Inflammatory macrophage treated with lipopolysaccharide for 1 hour (primary cell): ENCODE measurements around the gene ARHGAP31.

Experiments
- DNase-seq, 2 donors: peaks; one replicate each; pipeline ENCODE4 v3.0.0-alpha.2; 2020 to 2022

Gene ARHGAP31

DNA sequence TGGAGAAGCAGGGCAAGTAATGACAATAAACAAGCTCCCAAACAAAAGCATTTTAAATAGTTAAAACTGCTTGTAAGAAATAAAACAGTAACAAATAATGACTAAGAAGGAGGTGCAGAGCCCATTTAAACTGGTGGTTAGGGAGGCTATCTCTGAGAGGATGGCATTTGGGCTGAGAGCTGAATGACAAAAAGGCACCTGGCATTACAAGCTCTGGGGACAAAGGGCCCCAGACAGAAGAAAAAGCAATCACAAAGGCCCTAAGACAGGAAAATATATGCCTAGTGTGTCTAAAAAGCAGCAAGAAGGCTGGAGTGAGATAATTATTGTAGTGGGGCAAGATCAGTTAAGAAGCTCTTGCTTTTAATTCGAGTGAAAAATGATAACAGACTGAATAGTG lies 159.6 kb downstream of the ARHGAP31 start:
- no peak for DNase-seq

DNA sequence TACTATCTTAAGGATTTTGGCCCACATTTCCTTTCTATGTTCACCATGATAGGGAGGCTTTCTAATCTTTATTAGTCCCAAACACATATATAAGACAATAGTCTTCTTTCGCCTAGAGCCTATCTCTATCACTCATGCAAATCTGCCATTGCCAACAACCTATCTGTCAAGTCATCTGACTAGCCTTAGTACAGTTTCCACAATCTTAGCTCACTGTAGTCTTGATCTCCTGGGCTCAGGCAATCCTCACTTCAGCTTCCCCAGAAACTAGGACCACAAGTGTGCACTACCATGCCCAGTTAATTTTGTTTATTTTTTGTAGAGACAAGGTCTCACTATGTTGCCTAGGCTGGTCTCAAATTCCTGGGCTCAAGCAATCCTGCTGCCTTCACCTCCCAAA lies 162.3 kb downstream of the ARHGAP31 start:
- DNase-seq = no peak

DNA sequence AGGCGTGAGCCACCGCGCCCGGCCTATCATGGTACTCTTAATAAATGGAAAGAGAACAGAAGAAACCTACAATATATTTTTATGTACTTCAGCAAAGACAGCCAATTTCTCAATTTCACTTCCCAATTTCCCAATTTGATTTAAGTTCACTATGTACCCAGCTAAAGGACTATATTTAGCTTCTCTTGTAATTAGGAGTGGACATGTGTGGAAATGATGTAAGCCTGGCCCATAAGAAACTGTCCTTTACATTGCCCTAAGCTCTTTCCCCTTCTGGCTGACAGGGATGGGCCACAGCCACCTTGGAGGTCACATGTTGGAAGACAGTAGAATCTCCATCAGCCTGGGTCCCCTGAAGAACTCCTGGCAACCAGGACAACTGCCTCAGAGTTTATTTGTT lies 163.1 kb downstream of the ARHGAP31 start:
- DNase-seq = peak; percentile 80 to 85

DNA sequence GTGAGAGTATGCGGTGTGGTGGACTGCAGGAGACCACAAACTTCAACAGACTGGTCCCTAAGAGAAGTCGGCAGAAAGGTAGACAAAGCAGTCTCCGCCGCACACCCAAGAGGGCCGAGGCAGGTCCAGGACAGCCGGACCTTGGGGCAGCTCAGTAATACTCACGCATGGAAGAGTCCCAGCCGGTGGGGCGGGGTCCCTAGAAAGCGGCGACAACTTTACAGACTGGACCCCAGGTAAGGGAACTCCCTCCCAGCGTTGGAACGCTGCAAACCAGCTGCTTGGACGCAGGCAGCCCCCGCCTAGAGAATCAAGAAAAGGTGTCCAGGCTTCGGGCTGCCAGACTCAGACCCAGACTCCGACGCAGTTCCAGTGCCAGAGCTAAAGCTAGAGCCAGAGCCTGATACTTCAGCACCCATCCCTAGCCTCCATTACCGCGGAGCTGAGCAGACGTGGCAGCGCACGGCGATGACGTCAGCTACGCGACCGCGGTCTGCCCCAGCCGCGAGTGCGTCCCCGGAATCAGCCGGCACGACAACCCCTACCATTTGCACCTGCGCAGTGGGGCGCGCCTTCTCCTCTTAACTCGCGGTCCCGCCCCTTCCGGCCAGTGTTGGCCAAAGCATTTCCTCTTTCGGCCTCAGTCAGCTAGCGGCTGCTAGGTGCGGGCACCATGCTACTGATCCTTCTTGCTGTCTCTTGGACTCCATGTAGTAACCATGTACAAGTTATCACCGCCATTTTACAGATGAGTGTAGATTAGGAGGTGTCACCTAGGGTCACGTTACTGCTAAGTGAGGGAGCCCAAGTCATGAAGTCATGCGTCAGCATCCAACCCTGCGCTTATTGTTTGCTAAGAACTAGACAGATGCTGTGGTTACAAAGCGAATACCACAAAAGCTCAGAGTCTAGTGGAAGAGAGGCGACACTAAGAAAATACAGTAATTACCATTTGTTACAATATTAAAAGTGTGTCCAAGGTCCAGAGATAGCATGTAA lies 169.3 kb downstream of the ARHGAP31 start, which contains the start of gene TMEM39A:
TMEM39A (minus strand) TSS at position 445 of the 999 bp plus-strand sequence. CDS start 1,541 bp downstream, outside the sequence.
- DNase-seq = peak; percentile 98 to 100

DNA sequence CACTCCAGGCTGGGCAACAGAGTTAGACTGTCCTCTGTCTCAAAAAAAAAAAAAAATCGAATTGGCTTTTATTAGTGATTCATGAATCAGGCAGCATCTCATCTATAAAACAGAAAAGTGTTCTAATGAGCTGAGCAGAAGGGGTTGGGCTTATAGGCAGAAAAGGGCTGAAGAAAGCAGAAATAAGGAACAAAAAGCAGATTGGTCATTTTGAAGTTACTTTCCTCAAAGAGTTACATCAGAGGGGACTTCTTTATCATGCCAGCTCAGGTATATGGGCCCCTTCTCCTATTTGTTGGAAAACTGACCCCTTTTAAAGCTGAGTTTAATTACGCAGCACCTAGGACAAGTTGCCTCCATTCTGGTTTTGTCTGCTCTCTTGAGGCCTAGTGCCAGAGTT lies 173.9 kb downstream of the ARHGAP31 start:
- peak in 1 of 2 donors; percentile 57 for DNase-seq

DNA sequence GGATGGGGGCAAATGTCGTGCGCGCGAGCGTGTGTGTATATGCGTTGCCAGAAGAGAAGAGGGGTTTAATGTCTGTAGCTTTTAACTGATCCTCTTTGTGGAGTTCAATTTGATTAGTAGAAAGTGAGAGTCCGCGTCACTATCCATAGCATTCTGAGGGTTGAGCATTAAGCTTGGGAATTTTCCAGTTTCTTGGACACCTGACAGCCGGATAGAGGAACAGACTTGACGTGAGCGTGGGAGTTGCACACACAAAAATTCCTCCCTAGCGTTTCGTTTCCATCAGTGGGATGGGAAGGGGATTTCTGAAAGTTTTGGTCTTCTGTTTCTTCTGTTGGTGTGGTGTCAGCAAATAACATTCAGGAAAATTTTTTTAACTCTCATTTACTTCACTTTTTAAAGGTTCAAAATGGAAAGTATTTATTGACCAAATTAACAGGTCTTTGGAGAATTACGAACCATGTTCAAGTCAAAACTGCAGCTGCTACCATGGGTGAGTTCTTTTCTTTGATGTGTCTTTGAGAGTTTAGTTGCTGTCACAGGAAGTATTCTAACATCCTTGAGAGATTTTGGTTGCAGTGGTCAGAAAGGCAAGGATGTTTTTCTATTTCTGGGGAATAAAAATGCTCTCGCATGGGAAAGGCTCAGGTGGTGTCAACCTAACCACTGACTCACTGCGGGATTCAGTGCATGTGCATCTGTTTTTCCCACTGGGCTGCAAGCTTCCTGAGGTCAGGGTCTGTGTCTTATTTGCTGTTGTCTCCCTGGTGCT lies 175.4 kb downstream of the ARHGAP31 start:
- peak; percentile 79 to 93 for DNase-seq
